Thyroid gland (tissue), 4 donors: ENCODE measurements around the gene NT5DC2. TPM values are rescaled to one million over a fixed set of nuclear protein-coding genes. Genes with fewer than 3 reads are reported as not detected.

Experiments used
- DNase-seq, 2 donors: peaks; one replicate each; pipeline ENCODE4 v3.0.0-alpha.2; 2019
- H3K27ac ChIP-seq, 3 donors: fragments of 200-600 bp; sonication (generic); 1 replicate in 2 of 3; 2 replicates in 1 of 3; pipeline ENCODE4 v1.5.1; 2016 to 2019; ENCODE audit warnings: mild to moderate bottlenecking in 1 of 3, moderate library complexity in 1 of 3
- H3K27me3 ChIP-seq: fragments of 200-600 bp; sonication (generic); one replicate; pipeline ENCODE4 v1.5.1; 2019
- H3K36me3 ChIP-seq, 2 donors: fragments of 200-600 bp; sonication (generic); one replicate each; pipeline ENCODE4 v1.5.1; 2016 to 2019
- H3K4me1 ChIP-seq, 2 donors: fragments of 200-600 bp; sonication (generic); one replicate each; pipeline ENCODE4 v1.5.1; 2017 to 2019
- H3K4me3 ChIP-seq, 3 donors: fragments of 200-600 bp; sonication (generic); replicated peaks in 1 of 3; 1 replicate in 2 of 3; 2 replicates in 1 of 3; pipeline ENCODE4 v1.5.1; 2016; ENCODE audit warnings: mild to moderate bottlenecking in 1 of 3
- H3K9me3 ChIP-seq: fragments of 200-600 bp; sonication (generic); one replicate; pipeline ENCODE4 v1.5.1; 2017
- CTCF ChIP-seq, 6 experiments: fragments of 200-600 bp in 3 of 6; fragments of 450-650 bp in 3 of 6; sonication (generic) in 3 of 6; IDR thresholded peaks; one replicate each; pipeline ENCODE4 v1.5.1; 2016 to 2019; ENCODE audit warnings: antibody characterized with exemption in 6 of 6, mild to moderate bottlenecking in 2 of 6, inconsistent platforms in 1 of 6, moderate library complexity in 1 of 6
- POLR2A ChIP-seq, 2 donors: fragments of 450-650 bp; IDR thresholded peaks; one replicate each; pipeline ENCODE4 v1.6.1; 2017; ENCODE audit warnings: antibody characterized with exemption in 2 of 2, mild to moderate bottlenecking in 2 of 2, moderate library complexity in 1 of 2
- WGBS, 2 donors: methylation state at CpG; one replicate each; pipeline ENCODE4 v1.1.5; 2017; 5-methylcytosine and 5-hydroxymethylcytosine counted together
- intact Hi-C: fragments of 100-400 bp; cut with DNase I; formaldehyde crosslinking; loops from one replicate; pipeline ENCODE4 v1.15.1; 2023
- total RNA-seq, 4 donors: library from RNA; depleted of rRNA; stranded (reverse); fragments of >200 nt; gene quantifications; one replicate each; pipeline ENCODE4 v1.2.3, GENCODE V29; 2016

NT5DC2 gene
- total RNA-seq, 4 donors from 2014 or later: 40.5 to 55.1 (median 45.0) TPM

- DNase-seq: no peak
- TF ChIP-seq CTCF (IDR thresholded peaks at IDR 0.05) (no peak), POLR2A (IDR thresholded peaks at IDR 0.05) (no peak)
- intact Hi-C loops: no loop called here
- H3K4me1 ChIP-seq: peaks cover 6 to 40% of the 10 kb centered on the region in 2 donors
- H3K36me3 ChIP-seq: peaks cover 47 to 52% of the 10 kb centered on the region in 2 donors
- no peak overlapping the region for H3K27ac ChIP-seq
- WGBS, 2 donors: 97 to 100% methylated on average over 1 to 10 of the region's 21 CpGs
- no peaks in the 10 kb centered on the region for H3K27me3 ChIP-seq
- no peak overlapping the region for H3K4me3 ChIP-seq
- H3K9me3 ChIP-seq: no peaks in the 10 kb centered on the region
These were observed 41.6 kb downstream of the NT5DC2 start for GRCh38 chr3:52492059-52492458.

GRCh38 chr3:52490939-52491526 lies 42.6 kb downstream of the NT5DC2 start:
- 79 to 84% methylated on average over 21 of the region's 23 CpGs for WGBS, 2 donors

GRCh38 chr3:52490035-52490938 lies 43.4 kb downstream of the NT5DC2 start:
- no peak for DNase-seq
- no peaks in the 10 kb centered on the region for H3K9me3 ChIP-seq
- WGBS, 2 donors: 82 to 92% methylated on average over 18 to 22 of the region's 22 CpGs
- H3K36me3 ChIP-seq: peaks cover 47 to 68% of the 10 kb centered on the region in 2 donors
- H3K27me3 ChIP-seq: no peaks in the 10 kb centered on the region
- intact Hi-C loops: no loop called here
- no peak for TF ChIP-seq CTCF (IDR thresholded peaks at IDR 0.05)
- TF ChIP-seq POLR2A (IDR thresholded peaks at IDR 0.05): no peak
- no peak overlapping the region for H3K4me3 ChIP-seq
- H3K4me1 ChIP-seq: peaks cover 6 to 40% of the 10 kb centered on the region in 2 donors
- H3K27ac ChIP-seq: peak overlapping the region in 1 of 3 donors; percentile 50

More at GRCh38 chr3:52490939-52491526, 42.6 kb downstream of the NT5DC2 start:
- peak overlapping the region; percentile 15 to 56 (median 50) for H3K27ac ChIP-seq
- H3K4me1 ChIP-seq: peaks cover 6 to 40% of the 10 kb centered on the region in 2 donors
- intact Hi-C loops: no loop called here
- no peak for TF ChIP-seq POLR2A (IDR thresholded peaks at IDR 0.05)
- DNase-seq: no peak
- H3K27me3 ChIP-seq: no peaks in the 10 kb centered on the region
- H3K9me3 ChIP-seq: no peaks in the 10 kb centered on the region
- no peak overlapping the region for H3K4me3 ChIP-seq
- peaks cover 47 to 60% of the 10 kb centered on the region in 2 donors for H3K36me3 ChIP-seq

GRCh38 chr3:52489453-52489852 lies 44.2 kb downstream of the NT5DC2 start:
- Histone ChIP-seq H3K9me3 (no peaks in the 10 kb centered on the region), H3K27ac (no peak overlapping the region), H3K36me3 (peaks cover 47 to 68% of the 10 kb centered on the region in 2 donors), H3K4me1 (peaks cover 5 to 36% of the 10 kb centered on the region in 2 donors), H3K27me3 (no peaks in the 10 kb centered on the region), H3K4me3 (no peak overlapping the region)
- 97 to 98% methylated on average over 13 to 14 of the region's 18 CpGs for WGBS, 2 donors
- DNase-seq: no peak
- intact Hi-C loops: no loop called here
- TF ChIP-seq CTCF (IDR thresholded peaks at IDR 0.05) (no peak), POLR2A (IDR thresholded peaks at IDR 0.05) (no peak)

- intact Hi-C loops: no loop called here
- peaks cover 3 to 29% of the 10 kb centered on the region in 2 donors for H3K4me1 ChIP-seq
- no peaks in the 10 kb centered on the region for H3K27me3 ChIP-seq
- no peak for DNase-seq
- TF ChIP-seq CTCF (IDR thresholded peaks at IDR 0.05) (no peak), POLR2A (IDR thresholded peaks at IDR 0.05) (no peak)
- H3K36me3 ChIP-seq: peaks cover 47 to 68% of the 10 kb centered on the region in 2 donors
- 90 to 92% methylated on average over 2 to 3 of the region's 3 CpGs for WGBS, 2 donors
- H3K4me3 ChIP-seq: no peak overlapping the region
- H3K9me3 ChIP-seq: no peaks in the 10 kb centered on the region
- H3K27ac ChIP-seq: no peak overlapping the region
These were observed 44.9 kb downstream of the NT5DC2 start for GRCh38 chr3:52488746-52489145.
